Activated T-cell treated with anti-CD3 and anti-CD28 coated beads, Interleukin-2, amount 50 U/mL, for 1 hour (primary cell): ENCODE results near the gene GNA12.
"Not testable (repeated sequence)": the region's sequence is repeated elsewhere in the genome, so short reads cannot be mapped to it uniquely, and the experiment has no call there.

Experiments
- DNase-seq: peaks from one replicate; pipeline ENCODE4 v3.0.0-alpha.2; 2020

Gene GNA12

GRCh38 chr7:2687881-2688318 lies 156.2 kb downstream of the GNA12 start, which contains the start of gene AMZ1:
Gene AMZ1 (plus strand): TSS chr7:2688202. CDS start chr7:2700452, 12,250 bp downstream.
- no peak for DNase-seq

GRCh38 chr7:2687338-2687869 lies 156.7 kb downstream of the GNA12 start:
- no peak for DNase-seq

GRCh38 chr7:2686101-2686500 lies 158.0 kb downstream of the GNA12 start:
- no peak for DNase-seq

DNA sequence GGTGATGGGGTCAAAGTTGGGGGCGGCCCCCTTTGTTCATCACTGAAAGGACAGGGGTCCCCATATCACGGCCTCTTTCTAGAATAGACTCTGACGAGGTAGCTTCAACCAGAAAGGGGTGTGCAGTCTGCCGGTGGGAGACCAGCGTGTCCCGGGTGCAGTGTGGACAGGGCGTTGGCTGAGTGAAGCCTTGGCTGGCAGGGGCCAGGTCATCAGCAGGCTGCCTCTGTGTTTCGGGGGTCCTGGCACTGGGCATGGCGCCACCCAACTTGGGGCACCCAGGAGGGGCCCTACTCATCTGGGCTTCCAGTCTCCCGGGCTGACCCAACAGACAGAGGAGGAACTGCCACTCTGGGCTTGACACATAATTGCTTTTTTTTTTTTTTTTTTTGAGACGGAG lies 159.6 kb downstream of the GNA12 start:
- no peak for DNase-seq

DNA sequence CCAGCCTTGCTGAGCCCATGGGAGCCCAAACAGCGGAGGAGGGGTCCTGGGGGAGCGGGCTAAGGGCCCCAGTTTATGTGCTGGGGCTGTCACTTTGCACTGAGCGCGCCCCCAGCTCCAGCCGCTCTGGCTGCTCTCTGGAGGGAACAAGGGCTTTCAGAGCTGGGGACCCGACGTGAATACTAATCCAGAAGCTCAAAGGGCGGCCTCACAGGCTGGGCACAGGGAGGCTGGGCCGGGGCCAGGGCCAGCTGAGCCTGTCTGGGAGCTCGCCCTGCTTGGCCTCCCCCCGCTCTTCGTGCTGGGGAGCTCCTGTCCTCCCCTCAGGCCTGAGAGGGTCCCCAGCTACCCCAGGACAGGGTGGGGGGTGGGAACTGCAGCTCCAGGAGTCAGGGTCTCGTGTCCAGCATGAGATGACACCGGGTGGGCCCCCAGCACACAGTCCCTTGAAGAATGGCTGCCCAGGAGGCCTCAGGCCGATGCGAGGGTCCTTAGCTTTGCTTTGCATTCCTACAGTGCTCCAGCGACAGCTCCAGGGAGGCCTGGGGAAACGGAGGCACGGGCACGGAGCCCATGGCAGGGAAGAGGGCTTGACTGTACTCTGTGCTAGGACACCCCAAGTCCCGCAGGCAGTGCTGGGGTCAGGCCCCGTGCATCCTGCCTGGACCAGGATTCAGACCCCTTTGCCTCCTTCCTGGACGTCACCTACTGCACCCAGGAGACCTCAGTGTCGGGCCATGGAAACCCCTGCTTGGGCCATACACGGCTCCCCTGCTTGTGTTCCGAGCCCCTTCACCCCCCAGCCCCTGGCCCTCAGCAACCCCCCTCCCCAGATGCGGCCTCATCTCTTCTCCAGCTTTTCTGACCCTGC lies 161.9 kb downstream of the GNA12 start:
- no peak for DNase-seq

DNA sequence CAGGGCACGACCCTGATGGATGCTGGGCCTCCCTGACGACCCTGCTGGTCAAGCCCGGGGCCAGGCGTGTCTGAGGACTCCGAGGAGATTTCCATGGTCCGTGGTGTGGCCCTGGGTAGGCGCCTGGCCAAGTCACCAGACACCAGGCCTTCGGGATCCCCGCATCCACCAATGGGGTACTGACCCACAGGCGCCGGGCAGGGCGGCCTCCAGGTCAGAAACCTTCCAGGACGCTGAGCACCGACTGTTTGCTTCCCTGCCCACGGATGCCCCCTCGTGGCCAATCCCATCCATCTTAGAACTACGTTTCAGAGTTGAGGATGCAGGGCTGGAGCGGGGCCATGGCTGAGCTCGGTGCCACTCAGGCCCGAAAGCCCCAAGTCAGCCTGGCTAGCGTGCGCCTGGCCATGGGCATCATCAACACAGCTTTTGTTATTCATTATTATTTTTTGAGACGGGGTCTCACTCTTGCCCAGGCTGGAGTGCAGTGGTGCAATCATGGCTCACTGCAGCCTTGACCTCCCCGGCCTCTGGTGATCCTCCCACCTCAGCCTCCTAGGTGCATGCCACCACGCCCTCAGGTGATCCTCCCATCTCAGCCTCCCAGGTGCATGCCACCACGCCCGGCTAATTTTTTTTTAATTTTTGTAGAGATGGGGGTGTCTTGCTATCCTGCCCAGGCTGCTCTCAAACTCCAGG lies 163.2 kb downstream of the GNA12 start:
- DNase-seq = peak; percentile 54

GRCh38 chr7:2680256-2680655 lies 163.9 kb downstream of the GNA12 start:
- no peak for DNase-seq

- not testable (repeated sequence) for DNase-seq
Measured at GRCh38 chr7:2679135-2680127, 164.7 kb downstream of the GNA12 start.

DNA sequence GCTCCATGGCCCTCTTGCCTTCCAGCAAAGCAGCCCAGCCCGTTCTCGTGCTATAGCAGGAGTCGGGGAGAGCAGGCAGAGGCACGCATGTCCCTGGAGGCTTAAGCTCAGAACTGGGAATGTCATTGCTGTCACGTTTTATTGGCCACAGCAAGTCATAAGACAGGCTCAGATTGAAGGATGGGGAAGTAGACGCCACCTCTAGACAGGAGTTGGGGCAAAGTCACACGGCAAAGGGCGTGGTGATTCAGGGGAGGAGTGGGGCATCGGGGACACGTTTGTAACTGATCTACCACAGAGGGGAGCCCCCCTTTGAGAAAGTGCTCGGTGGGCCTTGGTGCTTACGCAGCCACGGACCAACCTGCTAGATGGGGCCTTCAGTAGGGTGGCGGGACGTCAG lies 165.7 kb downstream of the GNA12 start:
- not testable (repeated sequence) for DNase-seq
